Measurements from ENCODE around the gene NUDT16L1.

GRCh38 chr16:4689864-4690704, 3.3 kb upstream of the NUDT16L1 start:
- no peak for TF ChIP-seq CTCF (IDR thresholded peaks at IDR 0.05; ENCODE audit: low read depth, low read length)
- TF ChIP-seq POLR2A (IDR thresholded peaks at IDR 0.05; ENCODE audit: extremely low read depth, insufficient read length) = no peak
- no peak for TF ChIP-seq MAX (IDR thresholded peaks at IDR 0.05; ENCODE audit: low read depth, low read length)
